ENCODE results near the gene ABI3BP.

DNA sequence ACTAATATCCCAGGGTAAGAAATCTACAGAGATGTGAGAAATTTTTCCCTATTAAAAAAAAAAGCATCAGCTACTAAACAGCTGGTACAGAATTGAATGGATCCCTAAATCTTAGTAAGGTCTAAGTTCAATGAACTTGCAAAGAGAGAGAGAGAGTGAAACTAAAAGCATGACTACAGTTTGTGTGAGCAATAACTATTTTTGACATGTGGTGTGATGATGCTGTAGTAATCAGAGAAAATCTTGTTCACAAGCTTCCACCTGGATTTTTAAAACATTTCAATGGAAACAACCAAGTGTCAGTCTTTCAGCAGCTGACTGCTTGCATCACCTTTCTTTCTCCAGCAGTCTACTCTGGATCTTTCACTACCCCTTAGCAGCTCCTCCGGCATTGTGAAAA is 45.2 kb upstream of the ABI3BP start:
- TF ChIP-seq, protein P1, sequence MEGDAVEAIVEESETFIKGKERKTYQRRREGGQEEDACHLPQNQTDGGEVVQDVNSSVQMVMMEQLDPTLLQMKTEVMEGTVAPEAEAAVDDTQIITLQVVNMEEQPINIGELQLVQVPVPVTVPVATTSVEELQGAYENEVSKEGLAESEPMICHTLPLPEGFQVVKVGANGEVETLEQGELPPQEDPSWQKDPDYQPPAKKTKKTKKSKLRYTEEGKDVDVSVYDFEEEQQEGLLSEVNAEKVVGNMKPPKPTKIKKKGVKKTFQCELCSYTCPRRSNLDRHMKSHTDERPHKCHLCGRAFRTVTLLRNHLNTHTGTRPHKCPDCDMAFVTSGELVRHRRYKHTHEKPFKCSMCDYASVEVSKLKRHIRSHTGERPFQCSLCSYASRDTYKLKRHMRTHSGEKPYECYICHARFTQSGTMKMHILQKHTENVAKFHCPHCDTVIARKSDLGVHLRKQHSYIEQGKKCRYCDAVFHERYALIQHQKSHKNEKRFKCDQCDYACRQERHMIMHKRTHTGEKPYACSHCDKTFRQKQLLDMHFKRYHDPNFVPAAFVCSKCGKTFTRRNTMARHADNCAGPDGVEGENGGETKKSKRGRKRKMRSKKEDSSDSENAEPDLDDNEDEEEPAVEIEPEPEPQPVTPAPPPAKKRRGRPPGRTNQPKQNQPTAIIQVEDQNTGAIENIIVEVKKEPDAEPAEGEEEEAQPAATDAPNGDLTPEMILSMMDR (IDR thresholded peaks at IDR 0.05), result no peak
- TF ChIP-seq POLR2A (IDR thresholded peaks at IDR 0.05), result no peak

All from Peyer's patch (tissue), 4 donors.